Ramos (cell line): ENCODE data around the gene PSMD12.
"Not testable (repeated sequence)": the region's sequence is repeated elsewhere in the genome, so short reads cannot be mapped to it uniquely, and the experiment has no call there.

Experiments
- in situ Hi-C: fragments of 300-500 bp; cut with MboI; formaldehyde crosslinking; loops from one replicate; pipeline ENCODE4 v1.14.3; 2022; ENCODE audit warnings: low sequenced_read_pairs; ENCODE audit not compliant: unreplicated experiment

Gene PSMD12

DNA sequence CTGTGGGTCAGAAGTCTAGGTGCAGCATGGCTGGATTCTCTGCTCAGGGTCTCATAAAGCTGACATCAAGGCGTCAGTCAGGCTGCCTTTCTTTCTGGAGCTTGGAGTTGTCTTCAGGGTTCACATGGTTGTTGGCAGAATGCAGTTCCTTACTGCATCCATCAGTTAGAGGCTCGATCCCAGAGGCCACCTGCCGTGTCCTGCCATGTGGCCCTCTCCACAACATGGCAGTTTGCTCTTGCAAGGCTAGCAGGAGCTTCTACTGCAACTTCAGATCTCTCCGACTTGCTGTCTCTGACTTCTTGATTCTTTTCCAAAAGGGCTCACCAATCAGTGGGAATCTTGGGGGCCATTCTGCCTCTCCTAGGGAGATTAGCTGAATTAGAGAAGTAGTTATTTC is 22.6 kb upstream of the PSMD12 start:
- in situ Hi-C loops, result no loop called here

DNA sequence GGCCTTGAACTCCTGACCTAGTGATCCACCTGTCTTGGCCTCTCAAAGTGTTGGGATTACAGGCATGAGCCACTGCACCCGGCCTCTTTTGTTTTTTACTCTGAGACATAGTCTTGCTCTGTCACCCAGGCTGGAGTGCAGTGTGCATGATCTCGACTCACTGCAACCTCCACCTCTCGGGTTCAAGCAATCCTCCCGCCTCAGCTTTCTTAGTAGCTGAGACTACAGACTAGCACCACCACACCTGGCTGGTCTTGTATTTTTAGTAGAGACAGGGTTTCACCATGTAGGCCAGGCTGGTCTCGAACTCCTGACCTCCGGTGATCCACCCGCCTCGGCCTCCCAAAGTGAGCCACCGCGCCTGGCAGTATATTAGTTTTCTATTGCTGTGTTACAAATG is 22.2 kb upstream of the PSMD12 start:
- in situ Hi-C loops, result not testable (repeated sequence)

- in situ Hi-C loops, result no loop called here
These were observed 20.7 kb upstream of the PSMD12 start for GRCh38 chr17:67386965-67387551.

- in situ Hi-C loops, result no loop called here
These were observed 19.0 kb upstream of the PSMD12 start for GRCh38 chr17:67385122-67385988.

DNA sequence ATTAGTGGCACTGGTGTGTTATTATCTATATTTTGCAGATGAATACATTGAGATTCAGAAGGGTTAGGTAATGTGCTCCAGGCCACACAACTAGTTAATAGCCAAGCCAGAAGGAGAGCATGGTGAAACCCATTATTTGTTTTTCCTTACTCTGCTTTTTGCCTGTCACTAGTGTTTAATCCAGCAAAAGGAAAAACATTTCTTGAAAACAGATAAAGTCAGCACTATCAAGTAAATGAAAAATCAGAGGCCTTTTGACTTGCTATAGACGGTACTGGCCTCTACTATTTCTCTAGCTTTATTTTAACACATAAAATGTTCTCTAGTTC is 15.5 kb upstream of the PSMD12 start:
- in situ Hi-C loops, result no loop called here

DNA sequence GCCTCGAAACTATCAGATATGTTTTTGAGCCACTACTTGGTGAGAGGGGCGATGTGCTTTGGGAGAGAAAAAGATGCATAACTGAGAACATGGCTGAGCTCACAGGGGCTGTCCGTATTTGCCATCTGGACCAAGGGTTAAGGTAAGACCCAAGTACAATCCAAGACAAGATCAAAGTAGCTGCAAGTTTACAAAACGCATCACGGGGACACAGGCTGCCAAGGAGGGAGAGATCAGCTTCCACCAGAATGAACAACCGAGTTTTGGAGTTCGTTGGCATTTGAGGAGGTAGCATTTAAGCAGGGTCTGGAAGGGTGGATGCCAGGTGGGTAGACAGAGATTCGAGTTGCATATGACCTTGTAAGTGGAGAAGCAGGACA is 12.9 kb upstream of the PSMD12 start:
- in situ Hi-C loops, result loop anchor here (5.0 kb wide), 1 partner anchor 308 kb away; no protein-coding TSS in a partner anchor

GRCh38 chr17:67378454-67379250 is 12.3 kb upstream of the PSMD12 start:
- in situ Hi-C loops, result loop anchor here (5.0 kb wide), 1 partner anchor 309 kb away; no protein-coding TSS in a partner anchor

DNA sequence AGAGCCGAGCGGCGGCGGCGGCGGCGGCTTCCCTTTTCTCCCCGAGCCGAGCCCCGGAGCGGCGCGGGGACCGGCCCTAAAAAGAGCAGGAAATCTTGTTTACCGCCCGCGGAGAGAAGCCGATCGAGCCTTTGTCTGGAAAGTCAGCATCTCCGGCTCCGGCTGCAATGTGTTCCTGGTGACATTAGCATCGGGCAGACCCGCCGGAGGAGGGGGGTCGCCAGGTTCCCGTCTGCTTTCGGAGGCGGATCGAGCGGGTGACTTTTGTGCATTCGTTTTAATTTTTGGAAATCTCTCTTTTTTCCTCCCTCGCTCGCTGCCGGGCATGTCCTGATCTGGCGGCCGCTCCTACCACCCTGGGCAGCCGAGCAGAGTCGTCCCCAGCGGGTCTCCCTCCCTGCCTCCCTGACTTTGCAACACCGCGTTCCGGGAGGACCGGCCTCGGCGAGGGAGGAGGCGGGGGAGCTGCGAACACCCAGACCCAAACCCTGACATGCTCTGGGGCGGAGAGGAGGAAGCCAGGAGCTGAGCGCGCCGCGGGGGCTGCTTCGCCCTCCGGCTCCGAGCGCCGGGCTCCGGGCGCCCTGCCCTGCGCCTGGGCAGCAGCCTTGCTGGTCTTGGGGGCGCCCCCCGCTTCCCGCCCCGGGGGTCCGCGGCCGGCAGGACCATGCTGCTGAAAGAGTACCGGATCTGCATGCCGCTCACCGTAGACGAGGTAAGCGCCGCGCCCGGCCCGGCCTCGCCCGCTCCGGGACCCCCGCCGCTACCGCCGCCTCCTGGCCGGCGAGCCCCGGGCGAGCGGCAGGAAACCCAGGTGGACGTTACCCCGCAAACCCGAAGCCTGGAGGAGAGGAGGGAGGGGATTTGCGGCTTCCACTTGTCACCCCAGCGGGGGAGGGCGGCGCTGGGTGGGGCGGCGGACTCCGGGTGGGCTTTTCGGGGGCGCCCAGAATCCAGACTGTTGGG is 11.4 kb upstream of the PSMD12 start:
- in situ Hi-C loops, result loop anchor here (5.0 kb wide), 1 partner anchor 310 kb away; no protein-coding TSS in a partner anchor

DNA sequence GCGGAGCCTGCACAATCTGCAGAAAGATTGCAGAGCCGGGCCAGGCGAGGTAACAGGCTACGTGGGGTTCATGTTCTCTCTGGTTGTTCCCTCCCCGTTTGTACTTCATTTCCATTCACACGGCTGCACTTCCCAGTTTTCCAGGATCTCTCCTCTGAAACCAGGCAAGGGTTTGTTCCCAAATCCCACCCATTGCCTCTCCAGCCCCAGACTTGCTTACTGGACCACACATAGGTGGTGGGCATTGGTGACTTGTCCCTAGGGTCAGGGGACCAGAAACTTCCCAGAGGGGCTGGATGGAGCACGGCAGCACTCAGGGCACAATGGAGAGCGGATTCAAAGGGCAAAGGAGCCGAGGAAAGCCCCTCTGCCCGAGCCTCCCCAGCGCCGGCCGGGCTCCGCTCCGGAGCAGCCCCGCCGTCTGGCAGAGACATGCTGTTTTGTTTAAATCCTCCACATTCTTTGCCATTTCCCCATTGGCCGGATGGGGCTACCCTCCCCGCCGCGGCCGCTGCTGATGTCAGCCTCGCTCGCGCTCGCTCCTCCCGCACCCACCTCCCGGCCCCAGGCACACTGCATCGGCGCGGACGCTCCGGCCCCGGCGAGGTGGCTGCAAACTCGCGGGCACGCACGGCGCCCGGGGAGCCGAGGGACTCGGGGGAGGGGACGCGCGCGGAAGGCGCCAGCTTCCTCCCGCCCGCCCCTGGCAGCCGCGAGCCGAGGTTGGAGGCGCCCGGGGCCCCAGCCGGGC is 10.5 kb upstream of the PSMD12 start, which contains the start of gene PITPNC1:
Gene PITPNC1 (plus strand): TSS at position 545 of the 751 bp plus-strand sequence.
- in situ Hi-C loops, result loop anchor here (5.0 kb wide), 1 partner anchor 310 kb away; no protein-coding TSS in a partner anchor

- in situ Hi-C loops, result loop anchor here (5.0 kb wide), 1 partner anchor 311 kb away; no protein-coding TSS in a partner anchor
These were observed 10.0 kb upstream of the PSMD12 start for GRCh38 chr17:67376415-67376736.

- in situ Hi-C loops, result loop anchor here (5.0 kb wide), 1 partner anchor 312 kb away; no protein-coding TSS in a partner anchor
These were observed 9.3 kb upstream of the PSMD12 start for GRCh38 chr17:67375716-67376115.

- in situ Hi-C loops, result loop anchor here (5.0 kb wide), 1 partner anchor 312 kb away; no protein-coding TSS in a partner anchor
These were observed 8.7 kb upstream of the PSMD12 start for GRCh38 chr17:67375054-67375427.

- in situ Hi-C loops, result loop anchor here (5.0 to 25.0 kb wide), 2 partner anchors 313 to 1113 kb away; no protein-coding TSS in a partner anchor
These were observed 8.1 kb upstream of the PSMD12 start for GRCh38 chr17:67374329-67375053.

DNA sequence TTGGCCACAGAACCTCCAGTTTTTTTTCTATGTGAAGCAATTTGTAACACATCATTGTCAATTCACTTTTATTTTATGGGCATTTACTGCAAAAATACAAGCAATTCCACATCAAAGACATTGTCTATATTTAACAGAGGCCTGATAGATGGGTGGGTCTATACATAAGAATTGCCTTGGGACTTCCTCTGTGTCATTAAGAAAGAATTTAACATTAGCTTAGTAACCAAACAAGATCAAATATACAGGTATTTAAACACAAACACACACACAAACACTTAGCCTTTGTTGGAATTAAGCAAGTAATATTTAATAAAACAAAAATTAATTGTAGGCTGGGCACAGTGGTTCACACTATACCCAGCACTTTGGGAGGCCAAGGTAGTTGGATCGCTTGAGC is 6.4 kb upstream of the PSMD12 start:
- in situ Hi-C loops, result loop anchor here (25.0 kb wide), 1 partner anchor 1115 kb away; no protein-coding TSS in a partner anchor

DNA sequence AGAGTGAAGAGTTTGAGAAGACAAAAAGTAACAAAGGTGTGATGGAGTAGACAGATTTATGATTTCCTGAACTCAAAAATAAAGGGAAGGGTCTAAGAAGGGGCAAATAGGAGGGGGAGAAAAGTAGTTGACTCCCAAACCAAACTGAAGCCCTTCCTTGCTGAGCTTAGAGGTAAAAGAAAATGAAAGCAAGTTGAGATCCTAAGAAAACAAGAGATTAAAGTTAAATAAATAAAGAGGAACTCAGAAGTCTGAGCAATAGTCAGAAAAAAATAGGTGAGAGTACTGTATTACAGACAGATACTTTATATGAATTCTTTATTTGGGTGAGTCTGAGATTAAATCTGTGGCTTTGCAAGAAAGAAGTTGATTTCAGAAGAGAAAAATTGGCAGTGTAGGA is 3.3 kb upstream of the PSMD12 start:
- in situ Hi-C loops, result loop anchor here (25.0 kb wide), 1 partner anchor 1118 kb away; no protein-coding TSS in a partner anchor

DNA sequence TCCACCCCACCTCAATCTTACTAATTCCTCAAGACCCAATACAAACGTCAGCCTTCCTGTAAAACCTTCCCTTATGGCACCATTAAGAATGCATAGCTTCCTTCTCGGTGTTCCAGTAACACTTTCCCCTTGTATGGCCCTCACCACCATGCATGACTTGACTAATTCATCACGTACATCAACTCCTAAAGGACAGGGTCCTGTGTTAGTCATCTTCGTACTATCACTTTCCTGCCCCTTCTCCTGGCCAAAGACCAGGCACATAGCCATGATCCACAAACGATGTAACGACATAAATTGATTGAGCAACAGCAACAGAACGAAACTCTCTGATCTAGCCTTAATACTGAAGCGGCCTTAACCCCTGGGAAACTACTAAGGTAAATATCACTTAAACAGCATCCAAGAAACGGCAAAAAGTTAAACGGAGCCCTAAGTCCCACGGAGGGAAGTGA is 612 bp downstream of the PSMD12 start:
- in situ Hi-C loops, result loop anchor here (25.0 kb wide), 1 partner anchor 1122 kb away; no protein-coding TSS in a partner anchor

DNA sequence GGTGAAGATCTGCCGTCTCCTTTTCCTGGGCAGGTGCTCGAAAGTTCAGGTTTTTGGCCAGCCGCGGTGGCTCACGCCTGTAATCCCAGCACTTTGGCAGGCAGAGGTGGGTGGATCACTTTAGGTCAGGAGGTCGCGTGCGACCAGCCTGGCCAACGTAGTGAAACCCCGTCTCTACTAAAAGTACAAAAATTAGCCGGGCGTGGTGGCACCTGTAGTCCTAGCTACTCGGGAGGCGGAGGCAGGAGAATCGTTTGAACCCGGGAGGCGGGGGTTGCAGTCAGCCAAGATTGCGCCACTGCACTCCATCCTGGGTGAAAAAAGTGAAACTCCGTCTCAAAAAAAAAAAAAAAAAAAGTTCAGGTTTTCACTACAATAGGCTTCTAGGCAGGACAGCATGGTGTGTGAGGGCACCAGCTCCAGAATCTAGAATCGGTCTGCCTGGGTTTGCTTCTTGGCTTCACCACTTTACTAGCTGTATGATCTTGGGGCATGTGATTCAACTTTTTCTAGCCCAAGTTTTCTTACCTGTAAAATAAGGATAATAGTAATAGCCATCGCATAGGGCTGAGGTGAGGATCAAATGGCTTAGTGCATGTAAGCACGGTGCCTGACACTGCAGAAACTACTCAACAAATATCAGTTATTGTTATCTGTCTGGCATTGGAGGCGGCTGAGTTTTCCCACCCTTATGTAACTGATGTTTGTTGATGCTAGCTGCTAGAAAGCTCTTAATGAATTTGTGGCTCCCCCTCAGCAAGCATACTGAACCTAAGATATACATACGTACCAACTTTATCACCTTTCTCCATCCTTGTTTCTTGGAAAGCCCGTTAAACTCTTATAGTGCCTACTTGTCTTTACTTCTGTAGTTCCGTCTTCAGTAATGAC is 1.3 kb downstream of the PSMD12 start:
- in situ Hi-C loops, result loop anchor here (25.0 kb wide), 1 partner anchor 1122 kb away; no protein-coding TSS in a partner anchor
